ENCODE results near the gene CHST9.

DNA sequence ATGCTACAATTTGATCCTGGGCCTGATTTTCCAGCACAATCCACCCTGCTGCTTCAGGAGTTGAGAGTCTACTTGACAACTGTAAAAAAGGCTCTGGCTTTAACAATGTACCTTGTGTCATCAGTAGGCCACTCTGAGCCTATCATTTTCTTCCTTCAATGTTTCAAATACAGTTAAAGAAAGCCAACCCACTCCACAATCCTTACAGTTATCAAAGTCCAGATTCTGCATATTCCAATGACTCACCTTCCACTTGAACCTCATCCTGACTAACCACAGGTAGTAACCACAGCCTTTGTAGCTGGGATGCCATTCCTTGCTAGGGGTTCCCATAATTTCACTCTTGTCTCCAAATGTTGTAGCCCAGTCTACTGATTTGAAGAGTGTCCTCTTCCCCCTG is 284.1 kb downstream of the CHST9 start:
- no peak for TF ChIP-seq ELK1 (IDR thresholded peaks at IDR 0.05; ENCODE audit: borderline replicate concordance, low read depth, low read length)
- TF ChIP-seq USF2 (IDR thresholded peaks at IDR 0.05; ENCODE audit: low read depth, low read length), result no peak
- TF ChIP-seq CTCF (conservative IDR thresholded peaks at IDR 0.05; ENCODE audit: low read depth, low read length), result no peak
- no peak for TF ChIP-seq POLR2A (IDR thresholded peaks at IDR 0.05; ENCODE audit: low read depth, low read length)
- TF ChIP-seq NFE2L2 (IDR thresholded peaks at IDR 0.05; ENCODE audit: low read depth, low read length), result no peak
- TF ChIP-seq BHLHE40 (IDR thresholded peaks at IDR 0.05; ENCODE audit: low read depth, low read length), result no peak
- no peak for TF ChIP-seq CEBPB (IDR thresholded peaks at IDR 0.05; ENCODE audit: low read depth, low read length)
- TF ChIP-seq SMC3 (IDR thresholded peaks at IDR 0.05; ENCODE audit: low read depth, low read length), result no peak
- no peak for TF ChIP-seq FOS (IDR thresholded peaks at IDR 0.05; ENCODE audit: low read depth, low read length)
- TF ChIP-seq RAD21 (IDR thresholded peaks at IDR 0.05; ENCODE audit: low read length), result no peak
- no peak for TF ChIP-seq MAFK (IDR thresholded peaks at IDR 0.05; ENCODE audit: low read depth, low read length)

Data from IMR-90 (cell line).